ENCODE measurements around the gene KRT84. TPM values are rescaled to one million over a fixed set of nuclear protein-coding genes. Genes with fewer than 3 reads are reported as not detected.

The KRT84 gene
- total RNA-seq, 1 experiment from 2014 or later = not detected

GRCh38 chr12:52383331-52383730, 2.1 kb downstream of the KRT84 start:
- no peaks in the 10 kb centered on the region for H3K9me3 ChIP-seq (ENCODE audit: low read depth, low read length, poor library complexity, severe bottlenecking)
- peaks cover 7% of the 10 kb centered on the region for H3K27me3 ChIP-seq (replicated peaks; ENCODE audit: insufficient read depth, low read depth, low read length, poor library complexity)
- H3K27ac ChIP-seq (ENCODE audit: low read depth, low read length, poor library complexity, severe bottlenecking) = no peak overlapping the region
- no peaks in the 10 kb centered on the region for H3K36me3 ChIP-seq (ENCODE audit: insufficient read depth, low read length, poor library complexity, severe bottlenecking)
- CTCF ChIA-PET = no interaction called here
- TF ChIP-seq EZH2 (IDR thresholded peaks at IDR 0.05; ENCODE audit: borderline replicate concordance, low read depth, low read length, poor library complexity, severe bottlenecking) = no peak
- no peak for TF ChIP-seq CTCF (conservative IDR thresholded peaks at IDR 0.05; ENCODE audit: low read depth, low read length)
- no peaks in the 10 kb centered on the region for H3K4me1 ChIP-seq (ENCODE audit: insufficient read depth, low read length, poor library complexity, severe bottlenecking)
- no TSS peak for BruUV-seq (replicated peaks)
- no peak overlapping the region for H3K4me3 ChIP-seq (ENCODE audit: low read depth, low read length, poor library complexity, severe bottlenecking)
- POLR2A ChIA-PET (ENCODE audit: low non-redundant PET) = interaction anchor here (0.5 to 0.6 kb wide), 2 partner anchors 543 to 1168 kb away, joined by 3 to 10 read pairs; no protein-coding TSS in a partner anchor
- intact Hi-C loops (cut with micrococcal nuclease; ENCODE audit: unreplicated experiment) = no loop called here
- DNase-seq (ENCODE audit: low spot score) = no peak

GRCh38 chr12:52382854-52383253, 2.6 kb downstream of the KRT84 start:
- Histone ChIP-seq H3K36me3 (ENCODE audit: insufficient read depth, low read length, poor library complexity, severe bottlenecking) (no peaks in the 10 kb centered on the region), H3K9me3 (ENCODE audit: low read depth, low read length, poor library complexity, severe bottlenecking) (no peaks in the 10 kb centered on the region), H3K4me1 (ENCODE audit: insufficient read depth, low read length, poor library complexity, severe bottlenecking) (no peaks in the 10 kb centered on the region), H3K4me3 (ENCODE audit: low read depth, low read length, poor library complexity, severe bottlenecking) (no peak overlapping the region), H3K27me3 (replicated peaks; ENCODE audit: insufficient read depth, low read depth, low read length, poor library complexity) (peaks cover 3% of the 10 kb centered on the region), H3K27ac (ENCODE audit: low read depth, low read length, poor library complexity, severe bottlenecking) (no peak overlapping the region)
- DNase-seq (ENCODE audit: low spot score) = no peak
- no peak for TF ChIP-seq EZH2 (IDR thresholded peaks at IDR 0.05; ENCODE audit: borderline replicate concordance, low read depth, low read length, poor library complexity, severe bottlenecking)
- TF ChIP-seq CTCF (conservative IDR thresholded peaks at IDR 0.05; ENCODE audit: low read depth, low read length) = no peak
- intact Hi-C loops (cut with micrococcal nuclease; ENCODE audit: unreplicated experiment) = no loop called here
- no TSS peak for BruUV-seq (replicated peaks)
- ChIA-PET CTCF (no interaction called here), POLR2A (ENCODE audit: low non-redundant PET) (no interaction called here)

GRCh38 chr12:52381206-52381605, 4.2 kb downstream of the KRT84 start:
- CTCF ChIA-PET = no interaction called here
- POLR2A ChIA-PET (ENCODE audit: low non-redundant PET) = no interaction called here
- H3K4me3 ChIP-seq (ENCODE audit: low read depth, low read length, poor library complexity, severe bottlenecking) = no peak overlapping the region
- intact Hi-C loops (cut with micrococcal nuclease; ENCODE audit: unreplicated experiment) = no loop called here
- no peaks in the 10 kb centered on the region for H3K4me1 ChIP-seq (ENCODE audit: insufficient read depth, low read length, poor library complexity, severe bottlenecking)
- H3K27me3 ChIP-seq (replicated peaks; ENCODE audit: insufficient read depth, low read depth, low read length, poor library complexity) = no peaks in the 10 kb centered on the region
- TF ChIP-seq EZH2 (IDR thresholded peaks at IDR 0.05; ENCODE audit: borderline replicate concordance, low read depth, low read length, poor library complexity, severe bottlenecking) (no peak), CTCF (conservative IDR thresholded peaks at IDR 0.05; ENCODE audit: low read depth, low read length) (no peak)
- BruUV-seq (replicated peaks) = no TSS peak
- H3K27ac ChIP-seq (ENCODE audit: low read depth, low read length, poor library complexity, severe bottlenecking) = no peak overlapping the region
- H3K9me3 ChIP-seq (ENCODE audit: low read depth, low read length, poor library complexity, severe bottlenecking) = no peaks in the 10 kb centered on the region
- no peak for DNase-seq (ENCODE audit: low spot score)
- no peaks in the 10 kb centered on the region for H3K36me3 ChIP-seq (ENCODE audit: insufficient read depth, low read length, poor library complexity, severe bottlenecking)

Measured in A673 (cell line).